Ovary (tissue), 9 donors: Measurements from ENCODE around the gene ATG14. TPM values are rescaled to one million over a fixed set of nuclear protein-coding genes. Genes with fewer than 3 reads are reported as not detected.

Experiments
- DNase-seq, 5 donors: peaks; one replicate each; pipeline ENCODE4 v3.0.0-alpha.2; 2019 to 2020
- H3K27ac ChIP-seq, 2 donors: fragments of 200-600 bp; one replicate each; pipeline versions ENCODE4 v1.5.1 to v1.8.0; 2019 to 2022
- H3K27me3 ChIP-seq: fragments of 200-600 bp; one replicate; pipeline ENCODE4 v1.8.0; 2022
- H3K36me3 ChIP-seq: fragments of 200-600 bp; sonication (generic); one replicate; pipeline ENCODE4 v1.5.1; 2019
- H3K4me1 ChIP-seq: one replicate; pipeline ENCODE4 v1.8.1; 2013; ENCODE audit warnings: mild to moderate bottlenecking, moderate library complexity; ENCODE audit not compliant: insufficient read depth
- H3K4me3 ChIP-seq: fragments of 200-600 bp; sonication (generic); one replicate; pipeline ENCODE4 v1.5.1; 2017
- H3K9me3 ChIP-seq, 2 donors: fragments of 200-600 bp in 1 of 2; sonication (generic) in 1 of 2; one replicate each; pipeline versions ENCODE4 v1.5.1 to v1.8.1; 2013 to 2019; ENCODE audit warnings: mild to moderate bottlenecking in 1 of 2, moderate library complexity in 1 of 2
- EP300 ChIP-seq: sonication (generic); formaldehyde crosslinking; IDR thresholded peaks from one replicate; pipeline ENCODE4 v1.6.1; 2017; ENCODE audit warnings: antibody characterized with exemption
- POLR2A ChIP-seq: fragments of 450-650 bp; IDR thresholded peaks from one replicate; pipeline ENCODE4 v1.6.1; 2017; ENCODE audit warnings: antibody characterized with exemption, mild to moderate bottlenecking, moderate library complexity
- WGBS, 3 donors: extraction: QIAGEN DNeasy Blood & Tissue Kit in 1 of 3; methylation state at CpG; one replicate each; pipeline versions ENCODE4 v1.1.5 to v1.1.7; 2013 to 2017; 5-methylcytosine and 5-hydroxymethylcytosine counted together
- intact Hi-C, 4 donors: fragments of 100-400 bp; cut with DNase I; formaldehyde crosslinking; loops; one replicate each; pipeline versions ENCODE4 v1.11.0 to v1.15.1; 2022 to 2023
- polyA plus RNA-seq, 2 donors: library from polyadenylated mRNA; stranded (reverse); fragments of 200-250 nt in 1 of 2; fragments of 350-450 nt in 1 of 2; fragmentation: Illumina TruSeq in 1 of 2; extraction: RNeasy Lipid Tissue Mini Kit (QIAGEN cat#74804) in 1 of 2; gene quantifications; one replicate each; pipeline ENCODE4 v1.2.3, GENCODE V29; 2013 to 2014
- total RNA-seq, 7 donors: library from RNA; depleted of rRNA in 2 of 7; stranded (reverse); fragments of >200 nt in 2 of 7; fragmentation: NEBNext Ultra II Directional in 3 of 7; extraction: Animal tissue kit (Norgen Biotek cat#: 25700) in 3 of 7; gene quantifications; one replicate each; pipeline versions ENCODE4 v1.1.0 to v1.2.4, GENCODE V29; 2016 to 2023
- TF ChIP-seq, protein P1 (sequence below), 3 donors: fragments of 450-650 bp in 2 of 3; fragments of 200-600 bp in 1 of 3; IDR thresholded peaks; one replicate each; pipeline versions ENCODE4 v1.5.1 to v1.8.0; 2016 to 2022; ENCODE audit warnings: antibody characterized with exemption in 3 of 3, mild to moderate bottlenecking in 1 of 3
- donor health status: DM: no; HTN: no; CAD: no; lungs with moderate emphysema.
- donor health status: DM: no; HTN: no; CAD: no.
- donor health status: Bipolar disorder and iron deficiency.
- donor health status: DM: yes; HTN: yes; CAD: no.
- donor health status: DM: no; HTN: no; CAD: no.
- donor health status: DM: yes; HTN: yes; CAD: no.

ATG14 gene
- total and polyA plus RNA-seq, 9 donors: 9.5 to 22.5 (median 12.1) TPM

DNA sequence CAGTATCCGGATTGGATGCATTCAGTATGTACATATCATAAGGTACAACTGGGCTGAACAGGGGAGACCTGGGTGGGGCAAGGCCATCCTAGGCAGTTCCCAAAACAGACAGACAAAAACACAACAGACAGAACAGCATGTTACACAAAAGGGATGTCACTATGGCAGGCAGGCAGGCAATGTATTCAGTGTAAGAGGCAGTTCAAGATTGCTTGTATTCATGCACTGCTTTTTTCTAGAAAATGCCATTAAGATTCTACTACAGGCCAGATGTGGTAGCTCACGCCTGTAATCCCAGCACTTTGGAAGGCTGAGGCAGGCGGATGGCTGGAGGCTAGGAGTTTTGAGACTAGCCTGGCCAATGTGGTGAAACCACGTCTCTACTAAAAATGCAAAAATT, 25.3 kb upstream of the ATG14 start:
- Histone ChIP-seq H3K27me3 (no peaks in the 10 kb centered on the region), H3K4me3 (no peak overlapping the region)
- intact Hi-C loops: no loop called here

DNA sequence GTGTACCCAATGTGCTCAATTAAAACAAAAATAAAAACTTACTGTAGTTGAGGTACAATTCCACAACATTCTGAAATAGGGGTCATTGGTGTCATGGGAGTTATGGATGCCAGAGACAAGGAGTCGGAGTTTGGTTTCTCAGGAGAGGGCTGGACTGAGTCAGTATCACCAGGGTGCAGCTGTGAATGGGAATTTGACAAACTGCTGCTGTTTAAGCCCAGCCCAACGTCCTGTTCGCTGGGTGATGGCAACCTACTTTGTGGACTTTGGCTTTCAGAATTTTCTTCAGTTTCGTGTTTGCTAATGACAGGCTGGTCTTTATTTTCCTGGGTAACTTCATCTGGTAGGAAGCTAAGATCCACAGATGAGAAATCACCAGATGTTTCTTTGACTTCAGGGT, 24.9 kb upstream of the ATG14 start:
- TF ChIP-seq EP300 (no peak), POLR2A (no peak)
- TF ChIP-seq, protein P1, sequence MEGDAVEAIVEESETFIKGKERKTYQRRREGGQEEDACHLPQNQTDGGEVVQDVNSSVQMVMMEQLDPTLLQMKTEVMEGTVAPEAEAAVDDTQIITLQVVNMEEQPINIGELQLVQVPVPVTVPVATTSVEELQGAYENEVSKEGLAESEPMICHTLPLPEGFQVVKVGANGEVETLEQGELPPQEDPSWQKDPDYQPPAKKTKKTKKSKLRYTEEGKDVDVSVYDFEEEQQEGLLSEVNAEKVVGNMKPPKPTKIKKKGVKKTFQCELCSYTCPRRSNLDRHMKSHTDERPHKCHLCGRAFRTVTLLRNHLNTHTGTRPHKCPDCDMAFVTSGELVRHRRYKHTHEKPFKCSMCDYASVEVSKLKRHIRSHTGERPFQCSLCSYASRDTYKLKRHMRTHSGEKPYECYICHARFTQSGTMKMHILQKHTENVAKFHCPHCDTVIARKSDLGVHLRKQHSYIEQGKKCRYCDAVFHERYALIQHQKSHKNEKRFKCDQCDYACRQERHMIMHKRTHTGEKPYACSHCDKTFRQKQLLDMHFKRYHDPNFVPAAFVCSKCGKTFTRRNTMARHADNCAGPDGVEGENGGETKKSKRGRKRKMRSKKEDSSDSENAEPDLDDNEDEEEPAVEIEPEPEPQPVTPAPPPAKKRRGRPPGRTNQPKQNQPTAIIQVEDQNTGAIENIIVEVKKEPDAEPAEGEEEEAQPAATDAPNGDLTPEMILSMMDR (IDR thresholded peaks at IDR 0.05): no peak
- intact Hi-C loops: no loop called here
- 27 to 41% (median 29%) methylated on average over 4 of the region's 4 CpGs for WGBS, 3 donors

More for the DNA sequence above, 25.3 kb upstream of the ATG14 start:
- Histone ChIP-seq H3K4me1 (no peaks in the 10 kb centered on the region), H3K36me3 (no peaks in the 10 kb centered on the region), H3K9me3 (no peaks in the 10 kb centered on the region), H3K27ac (no peak overlapping the region)
- no peak for DNase-seq
- TF ChIP-seq EP300 (no peak), POLR2A (no peak)
- TF ChIP-seq, protein P1 (IDR thresholded peaks at IDR 0.05): no peak
- WGBS, 3 donors: 75 to 78% (median 78%) methylated on average over 4 of the region's 4 CpGs

DNA sequence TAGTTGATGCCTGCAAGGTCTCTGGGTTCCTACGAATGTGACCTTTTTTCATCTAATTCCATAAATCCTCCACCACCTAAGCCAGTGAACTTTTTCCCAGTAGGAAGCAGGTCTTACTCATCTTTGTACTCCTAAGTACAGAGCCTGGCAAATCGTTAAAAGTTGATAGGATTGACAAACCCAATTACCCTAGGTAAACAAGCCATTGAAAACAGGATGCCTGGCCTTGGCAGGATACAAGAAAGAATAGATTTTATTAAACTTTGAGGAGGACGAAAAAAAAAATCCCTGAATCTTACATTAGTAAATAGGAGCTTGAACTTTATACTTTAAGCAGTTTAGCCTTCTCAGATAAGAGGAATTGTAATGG, 23.2 kb upstream of the ATG14 start:
- no peaks in the 10 kb centered on the region for H3K27me3 ChIP-seq
- intact Hi-C loops: no loop called here

More for the DNA sequence above, 24.9 kb upstream of the ATG14 start:
- H3K36me3 ChIP-seq: no peaks in the 10 kb centered on the region
- no peak for DNase-seq
- H3K9me3 ChIP-seq: no peaks in the 10 kb centered on the region
- H3K27ac ChIP-seq: no peak overlapping the region
- H3K27me3 ChIP-seq: no peaks in the 10 kb centered on the region
- no peaks in the 10 kb centered on the region for H3K4me1 ChIP-seq
- H3K4me3 ChIP-seq: no peak overlapping the region

DNA sequence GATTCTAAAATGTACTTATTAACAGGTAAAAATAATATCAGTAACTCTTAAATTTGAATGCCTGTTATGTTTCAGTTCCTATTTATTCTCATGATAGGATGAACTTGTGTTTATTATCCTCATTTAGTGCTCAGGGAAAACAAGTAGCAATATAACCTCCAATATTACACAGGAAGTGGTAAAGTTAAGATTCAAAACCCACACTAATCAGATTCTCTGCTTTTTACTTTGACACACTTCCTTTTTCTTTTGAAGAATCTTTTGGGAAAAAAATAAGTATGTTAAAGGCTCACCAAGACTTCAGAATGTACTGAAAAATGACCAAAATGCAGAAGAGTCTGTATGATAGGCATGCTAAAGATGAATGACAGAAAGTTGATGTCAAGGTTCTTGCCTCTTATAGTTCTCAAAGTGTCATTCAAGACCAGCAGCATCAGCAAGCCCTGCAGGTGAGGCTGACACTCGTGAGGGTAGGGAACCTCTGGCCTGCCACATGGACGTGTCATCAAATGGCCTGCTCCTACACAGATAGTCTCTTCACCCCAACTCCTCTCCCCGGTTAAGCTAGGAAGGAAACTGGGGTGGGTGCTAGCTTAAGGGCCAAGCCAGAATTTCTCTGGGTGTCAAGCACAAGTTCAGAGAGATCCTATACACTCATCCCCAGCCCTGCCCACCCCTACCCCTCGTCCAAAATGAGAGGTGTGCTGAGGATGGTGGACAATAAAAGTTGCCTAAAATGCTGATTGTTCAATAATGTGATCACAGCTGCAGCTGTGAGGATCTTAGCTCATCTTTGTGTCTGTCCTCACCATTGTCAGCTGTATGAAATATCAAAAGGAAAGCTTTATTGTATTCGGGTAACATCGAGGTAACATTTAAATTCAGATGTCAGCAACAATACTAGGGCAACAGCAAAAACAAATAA, 22.5 kb upstream of the ATG14 start:
- TF ChIP-seq EP300 (no peak), POLR2A (no peak)
- intact Hi-C loops: no loop called here
- Histone ChIP-seq H3K9me3 (no peaks in the 10 kb centered on the region), H3K4me3 (no peak overlapping the region), H3K4me1 (no peaks in the 10 kb centered on the region), H3K36me3 (no peaks in the 10 kb centered on the region), H3K27me3 (no peaks in the 10 kb centered on the region), H3K27ac (no peak overlapping the region)
- 64 to 68% (median 64%) methylated on average over 6 of the region's 6 CpGs for WGBS, 3 donors
- no peak for DNase-seq

More for the DNA sequence above, 23.2 kb upstream of the ATG14 start:
- H3K9me3 ChIP-seq: no peaks in the 10 kb centered on the region
- H3K4me3 ChIP-seq: no peak overlapping the region
- H3K4me1 ChIP-seq: no peaks in the 10 kb centered on the region
- TF ChIP-seq POLR2A: no peak
- TF ChIP-seq, protein P1 (IDR thresholded peaks at IDR 0.05): no peak
- TF ChIP-seq EP300: no peak
- 44 to 52% (median 44%) methylated on average over 3 of the region's 3 CpGs for WGBS, 3 donors
- H3K27ac ChIP-seq: no peak overlapping the region
- H3K36me3 ChIP-seq: no peaks in the 10 kb centered on the region
- no peak for DNase-seq

DNA sequence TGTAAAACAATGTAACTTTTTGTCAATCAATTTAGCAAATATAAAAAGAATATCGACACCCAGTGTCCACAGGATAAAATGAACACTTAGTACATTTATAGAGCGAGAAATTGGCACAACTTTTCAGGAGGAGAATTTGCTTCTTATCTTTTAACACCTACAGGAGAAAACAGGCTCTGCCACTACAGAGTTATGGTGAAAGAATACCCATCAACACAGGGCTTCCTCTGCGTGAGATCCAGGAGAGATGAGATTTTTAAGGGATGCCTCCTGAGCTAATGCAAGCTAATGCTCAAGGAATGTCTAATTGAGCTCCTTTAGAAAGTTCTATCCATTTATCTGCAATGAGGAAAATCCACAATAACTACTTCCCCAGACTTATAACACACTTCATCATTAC, 21.0 kb upstream of the ATG14 start:
- no peaks in the 10 kb centered on the region for H3K27me3 ChIP-seq
- no peaks in the 10 kb centered on the region for H3K36me3 ChIP-seq
- TF ChIP-seq POLR2A (no peak), EP300 (no peak)
- TF ChIP-seq, protein P1 (IDR thresholded peaks at IDR 0.05): no peak
- WGBS, 3 donors: 65 to 82% (median 80%) methylated on average over 3 of the region's 3 CpGs
- intact Hi-C loops: no loop called here
- no peaks in the 10 kb centered on the region for H3K4me1 ChIP-seq
- H3K27ac ChIP-seq: no peak overlapping the region
- no peak for DNase-seq
- H3K4me3 ChIP-seq: no peak overlapping the region
- H3K9me3 ChIP-seq: no peaks in the 10 kb centered on the region
